ENCODE data around the gene ZNF593OS. TPM values are rescaled to one million over a fixed set of nuclear protein-coding genes. Genes with fewer than 3 reads are reported as not detected.

The ZNF593OS gene
- total and polyA plus RNA-seq, 2 donors (not counting 1 experiment from before 2014, with no cell fraction given) = 0.09 TPM; not detected in 1

GRCh38 chr1:26163684-26164035 is 8.0 kb downstream of the ZNF593OS start:
- CTCF ChIA-PET = interaction anchor here (0.6 to 1.2 kb wide), 7 partner anchors 14 to 395 kb away, joined by 3 to 5 read pairs (median 4); no protein-coding TSS in a partner anchor
- Histone ChIP-seq H3K4me2 (replicated peaks; ENCODE audit: low read depth, low read length, poor library complexity, severe bottlenecking) (peak overlapping the region; percentile 93), H3K79me2 (ENCODE audit: control insufficient read depth, insufficient read depth, low read length) (no peaks in the 10 kb centered on the region), H3K9ac (ENCODE audit: low read length) (peak overlapping the region; percentile 55), H3K4me1 (ENCODE audit: control insufficient read depth in 2 of 2, insufficient read depth in 2 of 2, low read length in 2 of 2) (peaks cover 23% of the 10 kb centered on the region in 2 donors), H3K27me3 (replicated peaks in 1 of 4; ENCODE audit: control extremely low read depth in 1 of 4, control insufficient read depth in 3 of 4, insufficient read depth in 4 of 4, low read length in 3 of 4) (peaks cover 0 to 44% (median 17%) of the 10 kb centered on the region in 4 experiments), H3K4me3 (ENCODE audit: control extremely low read depth in 1 of 5, extremely low read depth in 1 of 5, insufficient read depth in 1 of 5, low read depth in 2 of 5, low read length in 4 of 5) (peak overlapping the region in 4 of 5 experiments; percentile 6 to 52 (median 43)), H3K9me3 (ENCODE audit: control extremely low read depth in 1 of 3, control insufficient read depth in 2 of 3, insufficient read depth in 1 of 3, low read length in 2 of 3) (peaks cover 0 to 3% (median 0%) of the 10 kb centered on the region in 3 donors), H3K36me3 (replicated peaks in 1 of 2; ENCODE audit: control extremely low read depth in 1 of 2, control insufficient read depth in 1 of 2, extremely low read depth in 1 of 2, insufficient read depth in 2 of 2, low read length in 1 of 2) (no peaks in the 10 kb centered on the region), H4K20me1 (ENCODE audit: control insufficient read depth, insufficient read depth, low read length, poor library complexity, severe bottlenecking) (no peaks in the 10 kb centered on the region), H2AFZ (ENCODE audit: insufficient read depth, low read depth, low read length, poor library complexity, severe bottlenecking) (peak overlapping the region; percentile 83), H3K27ac (ENCODE audit: low read length in 2 of 2) (no peak overlapping the region)
- peaks cover 12% of the 10 kb centered on the region for H3K4me1 Mint-ChIP-seq
- TF ChIP-seq EZH2 (IDR thresholded peaks at IDR 0.05; ENCODE audit: borderline replicate concordance, insufficient read depth, low read depth, low read length, poor library complexity, severe bottlenecking) (no peak), CTCF (IDR thresholded peaks at IDR 0.05) (no peak)
- no peaks in the 10 kb centered on the region for H3K9me3 Mint-ChIP-seq (ENCODE audit: insufficient read depth)
- H3K27me3 Mint-ChIP-seq = peaks cover 15% of the 10 kb centered on the region
- POLR2A ChIA-PET = interaction anchor here (0.6 kb wide), 1 partner anchor 736 kb away, joined by 3 read pairs; no protein-coding TSS in a partner anchor
- intact Hi-C loops (cut with micrococcal nuclease) = loop anchor here (1.0 to 5.0 kb wide), 2 partner anchors 58 to 126 kb away; no protein-coding TSS in a partner anchor
- ATAC-seq (ENCODE audit: low read depth) (no peak), DNase-seq (no peak)
- peak overlapping the region; percentile 52 for H3K4me3 Mint-ChIP-seq
- H3K27ac Mint-ChIP-seq = no peak overlapping the region
- 72% methylated on average over 9 of the region's 9 CpGs for WGBS (ENCODE audit: insufficient coverage)

GRCh38 chr1:26162220-26162709 is 9.4 kb downstream of the ZNF593OS start:
- H3K27me3 Mint-ChIP-seq = peaks cover 24% of the 10 kb centered on the region
- intact Hi-C loops (cut with micrococcal nuclease) = loop anchor here (5.0 kb wide), 1 partner anchor 125 kb away; no protein-coding TSS in a partner anchor
- WGBS (ENCODE audit: insufficient coverage) = 30% methylated on average over 18 of the region's 21 CpGs

More at GRCh38 chr1:26162220-26162709, 9.4 kb downstream of the ZNF593OS start:
- CTCF ChIA-PET = interaction anchor here (0.9 to 2.1 kb wide), 4 partner anchors 9 to 57 kb away, joined by 3 to 8 read pairs (median 6); no protein-coding TSS in a partner anchor
- H3K27me3 ChIP-seq (replicated peaks in 1 of 4; ENCODE audit: control extremely low read depth in 1 of 4, control insufficient read depth in 3 of 4, insufficient read depth in 4 of 4, low read length in 3 of 4) = peaks cover 0 to 58% (median 22%) of the 10 kb centered on the region in 4 experiments
- H3K79me2 ChIP-seq (ENCODE audit: control insufficient read depth, insufficient read depth, low read length) = no peaks in the 10 kb centered on the region
- peak overlapping the region; percentile 75 for H2AFZ ChIP-seq (ENCODE audit: insufficient read depth, low read depth, low read length, poor library complexity, severe bottlenecking)
- peak overlapping the region; percentile 83 for H3K4me2 ChIP-seq (replicated peaks; ENCODE audit: low read depth, low read length, poor library complexity, severe bottlenecking)
- no peaks in the 10 kb centered on the region for H4K20me1 ChIP-seq (ENCODE audit: control insufficient read depth, insufficient read depth, low read length, poor library complexity, severe bottlenecking)
- no peak overlapping the region for H3K9ac ChIP-seq (ENCODE audit: low read length)
- POLR2A ChIA-PET = no interaction called here
- peaks cover 12% of the 10 kb centered on the region for H3K4me1 Mint-ChIP-seq
- peak overlapping the region; percentile 75 for H3K4me3 Mint-ChIP-seq
- peaks cover 23% of the 10 kb centered on the region in 2 donors for H3K4me1 ChIP-seq (ENCODE audit: control insufficient read depth in 2 of 2, insufficient read depth in 2 of 2, low read length in 2 of 2)
- peak overlapping the region in 3 of 5 experiments; percentile 23 to 47 (median 27) for H3K4me3 ChIP-seq (ENCODE audit: control extremely low read depth in 1 of 5, extremely low read depth in 1 of 5, insufficient read depth in 1 of 5, low read depth in 2 of 5, low read length in 4 of 5)
- H3K36me3 ChIP-seq (replicated peaks in 1 of 2; ENCODE audit: control extremely low read depth in 1 of 2, control insufficient read depth in 1 of 2, extremely low read depth in 1 of 2, insufficient read depth in 2 of 2, low read length in 1 of 2) = no peaks in the 10 kb centered on the region
- no peak for TF ChIP-seq EZH2 (IDR thresholded peaks at IDR 0.05; ENCODE audit: borderline replicate concordance, insufficient read depth, low read depth, low read length, poor library complexity, severe bottlenecking)
- no peak for TF ChIP-seq CTCF (IDR thresholded peaks at IDR 0.05)
- no peaks in the 10 kb centered on the region for H3K9me3 Mint-ChIP-seq (ENCODE audit: insufficient read depth)
- no peak overlapping the region for H3K27ac Mint-ChIP-seq
- no peak for ATAC-seq (ENCODE audit: low read depth)
- no peak for DNase-seq
- peaks cover 0 to 3% (median 0%) of the 10 kb centered on the region in 3 donors for H3K9me3 ChIP-seq (ENCODE audit: control extremely low read depth in 1 of 3, control insufficient read depth in 2 of 3, insufficient read depth in 1 of 3, low read length in 2 of 3)
- no peak overlapping the region for H3K27ac ChIP-seq (ENCODE audit: low read length in 2 of 2)
